HUES64 (cell line): Measurements from ENCODE around the gene NACC2.
"Not testable (repeated sequence)": the region's sequence is repeated elsewhere in the genome, so short reads cannot be mapped to it uniquely, and the experiment has no call there.

Source experiments
- H3K27ac ChIP-seq: 2 replicates; pipeline ENCODE4 v1.7.0; 2013; ENCODE audit warnings: low read depth, low read length, inconsistent platforms
- H3K27me3 ChIP-seq: 2 replicates; pipeline ENCODE4 v1.6.1; 2013; ENCODE audit warnings: mild to moderate bottlenecking, low read length; ENCODE audit not compliant: insufficient read depth
- H3K36me3 ChIP-seq: 2 replicates; pipeline ENCODE4 v1.6.1; 2013; ENCODE audit warnings: mild to moderate bottlenecking, low read length; ENCODE audit not compliant: insufficient read depth
- H3K4me1 ChIP-seq: 2 replicates; pipeline ENCODE4 v1.6.1; 2013; ENCODE audit warnings: mild to moderate bottlenecking, low read length, moderate library complexity; ENCODE audit not compliant: insufficient read depth
- H3K4me3 ChIP-seq: 2 replicates; pipeline ENCODE4 v1.5.1; 2013; ENCODE audit warnings: mild to moderate bottlenecking, low read length, moderate library complexity
- H3K9ac ChIP-seq: 2 replicates; pipeline ENCODE4 v1.6.1; 2013; ENCODE audit warnings: mild to moderate bottlenecking, low read depth, low read length
- H3K9me3 ChIP-seq: 2 replicates; pipeline ENCODE4 v1.6.1; 2013; ENCODE audit warnings: low read depth, low read length; ENCODE audit not compliant: insufficient read depth
- WGBS: fragments of 150-250, 120-280 bp; methylation state at CpG from one replicate; pipeline ENCODE4 v1.1.7; 2013; ENCODE audit warnings: missing lambda C conversion rate; 5-methylcytosine and 5-hydroxymethylcytosine counted together

The NACC2 gene

GRCh38 chr9:136031741-136032730 is 63.1 kb downstream of the NACC2 start:
- no peaks in the 10 kb centered on the region for H3K4me1 ChIP-seq
- H3K9ac ChIP-seq = no peak overlapping the region
- H3K27me3 ChIP-seq = no peaks in the 10 kb centered on the region
- peaks cover 9% of the 10 kb centered on the region for H3K36me3 ChIP-seq
- H3K27ac ChIP-seq = no peak overlapping the region
- no peak overlapping the region for H3K4me3 ChIP-seq
- 93% methylated on average over 13 of the region's 13 CpGs for WGBS
- peaks cover 8% of the 10 kb centered on the region for H3K9me3 ChIP-seq

GRCh38 chr9:136031094-136031493 is 64.0 kb downstream of the NACC2 start:
- Histone ChIP-seq H3K4me1 (no peaks in the 10 kb centered on the region), H3K4me3 (no peak overlapping the region), H3K9ac (no peak overlapping the region), H3K27me3 (no peaks in the 10 kb centered on the region), H3K36me3 (peaks cover 9% of the 10 kb centered on the region), H3K9me3 (peaks cover 8% of the 10 kb centered on the region; the same call in 1 of the 2 replicates), H3K27ac (no peak overlapping the region)
- 96% methylated on average over 8 of the region's 8 CpGs for WGBS

- 95% methylated on average over 12 of the region's 12 CpGs for WGBS
- no peaks in the 10 kb centered on the region for H3K27me3 ChIP-seq
- no peaks in the 10 kb centered on the region for H3K4me1 ChIP-seq
- H3K36me3 ChIP-seq = peaks cover 9% of the 10 kb centered on the region
- no peak overlapping the region for H3K4me3 ChIP-seq
- H3K9me3 ChIP-seq = peaks cover 8% of the 10 kb centered on the region; the same call in 1 of the 2 replicates
- H3K27ac ChIP-seq = no peak overlapping the region
- no peak overlapping the region for H3K9ac ChIP-seq
Measured at GRCh38 chr9:136029556-136029955, 65.5 kb downstream of the NACC2 start.

- Histone ChIP-seq H3K4me1 (no peaks in the 10 kb centered on the region), H3K9ac (no peak overlapping the region), H3K4me3 (no peak overlapping the region), H3K36me3 (peaks cover 9% of the 10 kb centered on the region), H3K27ac (no peak overlapping the region), H3K9me3 (peaks cover 8% of the 10 kb centered on the region; the same call in 1 of the 2 replicates), H3K27me3 (no peaks in the 10 kb centered on the region)
- 86% methylated on average over 10 of the region's 10 CpGs for WGBS
Measured at GRCh38 chr9:136028760-136029470, 66.2 kb downstream of the NACC2 start.

GRCh38 chr9:136026943-136027289 is 68.2 kb downstream of the NACC2 start:
- H3K27me3 ChIP-seq, H3K9ac ChIP-seq, H3K36me3 ChIP-seq, H3K4me3 ChIP-seq, H3K4me1 ChIP-seq, H3K27ac ChIP-seq, H3K9me3 ChIP-seq: not testable (repeated sequence)
- WGBS = 92% methylated on average over 7 of the region's 8 CpGs

GRCh38 chr9:136026266-136026942 is 68.7 kb downstream of the NACC2 start:
- H3K27me3 ChIP-seq = no peaks in the 10 kb centered on the region
- WGBS = 92% methylated on average over 8 of the region's 8 CpGs
- no peak overlapping the region for H3K27ac ChIP-seq
- peaks cover 9% of the 10 kb centered on the region for H3K36me3 ChIP-seq
- no peak overlapping the region for H3K4me3 ChIP-seq
- no peak overlapping the region for H3K9ac ChIP-seq
- H3K9me3 ChIP-seq = peaks cover 8% of the 10 kb centered on the region; the same call in 1 of the 2 replicates
- H3K4me1 ChIP-seq = no peaks in the 10 kb centered on the region

GRCh38 chr9:136025481-136025880 is 69.6 kb downstream of the NACC2 start:
- no peak overlapping the region for H3K27ac ChIP-seq
- H3K9ac ChIP-seq = no peak overlapping the region
- 95% methylated on average over 10 of the region's 10 CpGs for WGBS
- peaks cover 5% of the 10 kb centered on the region; the same call in 1 of the 2 replicates for H3K4me1 ChIP-seq
- no peaks in the 10 kb centered on the region for H3K27me3 ChIP-seq
- peaks cover 9% of the 10 kb centered on the region for H3K36me3 ChIP-seq
- H3K9me3 ChIP-seq = peaks cover 8% of the 10 kb centered on the region; the same call in 1 of the 2 replicates
- no peak overlapping the region for H3K4me3 ChIP-seq

GRCh38 chr9:136024696-136025316 is 70.3 kb downstream of the NACC2 start:
- no peak overlapping the region for H3K4me3 ChIP-seq
- H3K9ac ChIP-seq = no peak overlapping the region
- peaks cover 6% of the 10 kb centered on the region; the same call in 1 of the 2 replicates for H3K4me1 ChIP-seq
- no peaks in the 10 kb centered on the region for H3K27me3 ChIP-seq
- 91% methylated on average over 16 of the region's 16 CpGs for WGBS
- H3K27ac ChIP-seq = no peak overlapping the region
- H3K36me3 ChIP-seq = peaks cover 9% of the 10 kb centered on the region
- H3K9me3 ChIP-seq = peaks cover 8% of the 10 kb centered on the region; the same call in 1 of the 2 replicates

GRCh38 chr9:136024286-136024685 is 70.8 kb downstream of the NACC2 start:
- peaks cover 6% of the 10 kb centered on the region; the same call in 1 of the 2 replicates for H3K4me1 ChIP-seq
- no peak overlapping the region for H3K27ac ChIP-seq
- WGBS = 82% methylated on average over 2 of the region's 2 CpGs
- H3K36me3 ChIP-seq = peaks cover 7% of the 10 kb centered on the region
- no peaks in the 10 kb centered on the region for H3K27me3 ChIP-seq
- H3K9ac ChIP-seq = no peak overlapping the region
- H3K4me3 ChIP-seq = no peak overlapping the region
- H3K9me3 ChIP-seq = peaks cover 7% of the 10 kb centered on the region; the same call in 1 of the 2 replicates

GRCh38 chr9:136023410-136024225 is 71.5 kb downstream of the NACC2 start:
- Histone ChIP-seq H3K4me1 (peaks cover 10% of the 10 kb centered on the region; the same call in 1 of the 2 replicates), H3K36me3 (peaks cover under 1% of the 10 kb centered on the region; the same call in 1 of the 2 replicates), H3K9me3 (peaks cover under 1% of the 10 kb centered on the region; the same call in 1 of the 2 replicates), H3K9ac (no peak overlapping the region), H3K27me3 (no peaks in the 10 kb centered on the region), H3K27ac (no peak overlapping the region), H3K4me3 (no peak overlapping the region)
- 92% methylated on average over 16 of the region's 16 CpGs for WGBS
